D341Med (cell line): ENCODE results near the gene HAX1.
A peak's percentile ranks its signal among the peaks of the same experiment; 100 is the strongest.
"Not testable (repeated sequence)": the region's sequence is repeated elsewhere in the genome, so short reads cannot be mapped to it uniquely, and the experiment has no call there.

ENCODE experiments used
- DNase-seq: peaks from one replicate; pipeline ENCODE4 v3.0.0; 2012; ENCODE audit warnings: low spot score

HAX1 gene

GRCh38 chr1:154287591-154287990 is 15.2 kb downstream of the HAX1 start:
- not testable (repeated sequence) for DNase-seq

GRCh38 chr1:154288661-154289060 is 16.2 kb downstream of the HAX1 start:
- no peak for DNase-seq

- DNase-seq = no peak
These were observed 18.5 kb downstream of the HAX1 start for GRCh38 chr1:154290921-154291320.

GRCh38 chr1:154295408-154296235 is 23.2 kb downstream of the HAX1 start:
- no peak for DNase-seq

- no peak for DNase-seq
These were observed 29.2 kb downstream of the HAX1 start for GRCh38 chr1:154301582-154301981.

GRCh38 chr1:154304664-154305337 is 32.4 kb downstream of the HAX1 start:
- no peak for DNase-seq

- no peak for DNase-seq
These were observed 33.7 kb downstream of the HAX1 start for GRCh38 chr1:154306151-154306550.

- DNase-seq = not testable (repeated sequence)
These were observed 35.3 kb downstream of the HAX1 start for GRCh38 chr1:154307670-154308270.

- DNase-seq = not testable (repeated sequence)
These were observed 36.7 kb downstream of the HAX1 start for GRCh38 chr1:154309136-154309535.

GRCh38 chr1:154312229-154313065 is 40.0 kb downstream of the HAX1 start:
- not testable (repeated sequence) for DNase-seq

GRCh38 chr1:154313066-154313356 is 40.6 kb downstream of the HAX1 start:
- DNase-seq = no peak

GRCh38 chr1:154314226-154314625 is 41.8 kb downstream of the HAX1 start:
- not testable (repeated sequence) for DNase-seq

- DNase-seq = no peak
These were observed 44.3 kb downstream of the HAX1 start for GRCh38 chr1:154316704-154317103.

- no peak for DNase-seq
These were observed 46.0 kb downstream of the HAX1 start for GRCh38 chr1:154318386-154318785.

- DNase-seq = no peak
These were observed 48.6 kb downstream of the HAX1 start, which contains the start of gene AQP10 for GRCh38 chr1:154320882-154321608. Gene AQP10, plus strand, starts transcription at chr1:154321093. Its CDS starts 63 bp downstream, at chr1:154321156.

GRCh38 chr1:154321609-154321934 is 49.1 kb downstream of the HAX1 start:
- not testable (repeated sequence) for DNase-seq

- DNase-seq = no peak
These were observed 51.1 kb downstream of the HAX1 start for GRCh38 chr1:154323493-154323892.

- DNase-seq = no peak
These were observed 51.8 kb downstream of the HAX1 start for GRCh38 chr1:154324241-154324640.

- peak; percentile 94 for DNase-seq
These were observed 52.5 kb downstream of the HAX1 start, which contains the start of gene ATP8B2 for GRCh38 chr1:154324669-154325582. Gene ATP8B2, plus strand, starts transcription at chr1:154325525. Its CDS starts 2,617 bp downstream, at chr1:154328142.
